HFF-Myc (cell line): ENCODE measurements around the gene FH.

Source experiments
- DNase-seq: peaks from one replicate; pipeline ENCODE4 v3.0.0-alpha.2; 2011; ENCODE audit warnings: low read depth; ENCODE audit errors: extremely low read depth
- H3K4me3 ChIP-seq: replicated peaks from 2 replicates; pipeline ENCODE4 v1.5.1; 2011; ENCODE audit warnings: low read depth, mild to moderate bottlenecking, control low read depth, low read length
- TF ChIP-seq, protein P1 (sequence below): IDR thresholded peaks from 2 replicates; pipeline ENCODE4 v1.5.1; 2012; ENCODE audit warnings: mild to moderate bottlenecking, low read depth, low read length, control low read depth; ENCODE audit errors: missing control alignments

The FH gene

DNA sequence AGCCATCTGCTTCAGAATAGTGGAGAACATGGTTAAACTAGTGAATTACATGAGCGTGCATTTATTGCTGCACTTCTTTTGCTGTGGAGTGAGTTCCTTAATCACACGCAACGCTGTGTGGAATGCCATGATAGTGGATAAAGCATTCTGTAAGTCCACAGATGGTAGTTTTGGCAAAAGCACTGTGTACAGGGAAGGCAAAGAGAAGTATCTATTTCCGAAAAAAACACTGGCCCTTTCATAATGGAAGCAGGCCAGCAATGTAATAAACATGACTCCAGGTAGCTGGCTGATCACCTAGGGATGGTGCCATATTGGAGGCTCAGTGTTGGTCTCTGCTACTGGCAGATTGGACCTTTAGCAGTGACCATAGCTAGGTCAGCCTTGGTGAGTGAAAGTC is 67.6 kb downstream of the FH start:
- TF ChIP-seq, protein P1, sequence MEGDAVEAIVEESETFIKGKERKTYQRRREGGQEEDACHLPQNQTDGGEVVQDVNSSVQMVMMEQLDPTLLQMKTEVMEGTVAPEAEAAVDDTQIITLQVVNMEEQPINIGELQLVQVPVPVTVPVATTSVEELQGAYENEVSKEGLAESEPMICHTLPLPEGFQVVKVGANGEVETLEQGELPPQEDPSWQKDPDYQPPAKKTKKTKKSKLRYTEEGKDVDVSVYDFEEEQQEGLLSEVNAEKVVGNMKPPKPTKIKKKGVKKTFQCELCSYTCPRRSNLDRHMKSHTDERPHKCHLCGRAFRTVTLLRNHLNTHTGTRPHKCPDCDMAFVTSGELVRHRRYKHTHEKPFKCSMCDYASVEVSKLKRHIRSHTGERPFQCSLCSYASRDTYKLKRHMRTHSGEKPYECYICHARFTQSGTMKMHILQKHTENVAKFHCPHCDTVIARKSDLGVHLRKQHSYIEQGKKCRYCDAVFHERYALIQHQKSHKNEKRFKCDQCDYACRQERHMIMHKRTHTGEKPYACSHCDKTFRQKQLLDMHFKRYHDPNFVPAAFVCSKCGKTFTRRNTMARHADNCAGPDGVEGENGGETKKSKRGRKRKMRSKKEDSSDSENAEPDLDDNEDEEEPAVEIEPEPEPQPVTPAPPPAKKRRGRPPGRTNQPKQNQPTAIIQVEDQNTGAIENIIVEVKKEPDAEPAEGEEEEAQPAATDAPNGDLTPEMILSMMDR = no peak
- H3K4me3 ChIP-seq = no peak overlapping the region

More for the DNA sequence above, 67.6 kb downstream of the FH start:
- no peak for DNase-seq
